Left lung (tissue), 10 donors: ENCODE results near the gene ICAM3. TPM values are rescaled to one million over a fixed set of nuclear protein-coding genes. Genes with fewer than 3 reads are reported as not detected.

ENCODE experiments used
- ATAC-seq: fragments of 200-7000 bp; cut with Tn5 transposase; one replicate; pipeline ENCODE4 v1.9.1; 2020; ENCODE audit warnings: moderate library complexity
- DNase-seq, 4 donors: peaks; one replicate each; pipeline ENCODE4 v3.0.0-alpha.2; 2013 to 2020
- H3K27ac ChIP-seq, 2 donors: fragments of 200-600 bp; sonication (generic) in 1 of 2; one replicate each; pipeline versions ENCODE4 v1.5.0 to v1.8.0; 2020 to 2021
- H3K27me3 ChIP-seq, 2 donors: fragments of 200-600 bp; sonication (generic) in 1 of 2; one replicate each; pipeline versions ENCODE4 v1.5.0 to v1.8.0; 2020 to 2021
- H3K36me3 ChIP-seq, 2 donors: fragments of 200-600 bp; sonication (generic) in 1 of 2; one replicate each; pipeline versions ENCODE4 v1.5.0 to v1.8.0; 2020 to 2021
- H3K4me1 ChIP-seq, 2 donors: fragments of 200-600 bp; one replicate each; pipeline ENCODE4 v1.8.0; 2021
- H3K4me3 ChIP-seq, 2 donors: fragments of 200-600 bp; sonication (generic) in 1 of 2; one replicate each; pipeline versions ENCODE4 v1.5.0 to v1.8.0; 2020 to 2021; ENCODE audit warnings: mild to moderate bottlenecking in 1 of 2
- H3K9me3 ChIP-seq, 2 donors: fragments of 200-600 bp; sonication (generic) in 1 of 2; one replicate each; pipeline versions ENCODE4 v1.5.0 to v1.8.0; 2020 to 2021
- CTCF ChIP-seq, 2 donors: fragments of 200-600 bp; sonication (generic) in 1 of 2; IDR thresholded peaks; one replicate each; pipeline versions ENCODE4 v1.5.0 to v1.8.0; 2021; ENCODE audit warnings: antibody characterized with exemption in 2 of 2
- intact Hi-C, 2 donors: fragments of 100-400 bp; cut with DNase I; formaldehyde crosslinking; loops; one replicate each; pipeline versions ENCODE4 v1.11.2 to v1.14.2; 2022
- polyA plus RNA-seq, 6 donors: library from polyadenylated mRNA; unstranded; fragments of 120-200 nt; gene quantifications; one replicate each; pipeline ENCODE4 v1.2.1, GENCODE V29; 2013; ENCODE audit not compliant: insufficient read length in 6 of 6
- total RNA-seq, 2 donors: library from RNA; stranded (reverse); fragmentation: NEBNext Ultra II Directional; extraction: Animal tissue kit (Norgen Biotek cat#: 25700); gene quantifications; one replicate each; pipeline ENCODE4 v1.2.1, GENCODE V29; 2021
- donor health status: DM: no; HTN: yes; CAD: no.
- donor health status: DM: no; HTN: no; CAD: no.

Gene ICAM3
- total and polyA plus RNA-seq, 8 donors: 8.8 to 44.8 (median 11.7) TPM

- Histone ChIP-seq H3K27ac (no peak overlapping the region), H3K36me3 (peaks cover 0 to 70% of the 10 kb centered on the region in 2 donors)
Observed at GRCh38 chr19:10317857-10318462, 21.5 kb downstream of the ICAM3 start.

GRCh38 chr19:10317045-10317856, 22.2 kb downstream of the ICAM3 start:
- no peak overlapping the region for H3K27ac ChIP-seq
- no peaks in the 10 kb centered on the region for H3K9me3 ChIP-seq
- intact Hi-C loops: no loop called here
- TF ChIP-seq CTCF (IDR thresholded peaks at IDR 0.05): no peak
- H3K36me3 ChIP-seq: peaks cover 0 to 63% of the 10 kb centered on the region in 2 donors
- no peaks in the 10 kb centered on the region for H3K27me3 ChIP-seq
- peaks cover 4 to 19% of the 10 kb centered on the region in 2 donors for H3K4me1 ChIP-seq
- ATAC-seq: no peak
- no peak for DNase-seq
- no peak overlapping the region for H3K4me3 ChIP-seq

More at GRCh38 chr19:10317857-10318462, 21.5 kb downstream of the ICAM3 start:
- no peak overlapping the region for H3K4me3 ChIP-seq
- no peaks in the 10 kb centered on the region for H3K27me3 ChIP-seq
- no peak for TF ChIP-seq CTCF (IDR thresholded peaks at IDR 0.05)
- no peaks in the 10 kb centered on the region for H3K9me3 ChIP-seq
- DNase-seq: no peak
- no peak for ATAC-seq
- intact Hi-C loops: no loop called here
- peaks cover 4 to 19% of the 10 kb centered on the region in 2 donors for H3K4me1 ChIP-seq

- Histone ChIP-seq H3K4me3 (peak overlapping the region in 1 of 2 donors; percentile 94), H3K9me3 (no peaks in the 10 kb centered on the region), H3K27me3 (no peaks in the 10 kb centered on the region), H3K27ac (peak overlapping the region in 1 of 2 donors; percentile 41), H3K36me3 (peaks cover 0 to 55% of the 10 kb centered on the region in 2 donors), H3K4me1 (peaks cover 4 to 19% of the 10 kb centered on the region in 2 donors)
- no peak for TF ChIP-seq CTCF (IDR thresholded peaks at IDR 0.05)
- ATAC-seq: peak; percentile 7
- intact Hi-C loops: no loop called here
- DNase-seq: no peak
Observed at GRCh38 chr19:10316229-10317044, 23.0 kb downstream of the ICAM3 start.

GRCh38 chr19:10315335-10316214, 23.8 kb downstream of the ICAM3 start, which contains the start of gene FDX2:
TSS of gene FDX2 (minus strand) at chr19:10316015. CDS start at chr19:10315996, 19 bp downstream.
- TF ChIP-seq CTCF (IDR thresholded peaks at IDR 0.05): no peak
- no peaks in the 10 kb centered on the region for H3K27me3 ChIP-seq
- H3K9me3 ChIP-seq: no peaks in the 10 kb centered on the region
- ATAC-seq (peak; percentile 92), DNase-seq (peak; percentile 79 to 97 (median 88))
- H3K4me1 ChIP-seq: peaks cover 4 to 19% of the 10 kb centered on the region in 2 donors
- peaks cover 0 to 51% of the 10 kb centered on the region in 2 donors for H3K36me3 ChIP-seq
- H3K4me3 ChIP-seq: peak within 1 kb of the TSS; percentile 92 to 94
- peak within 1 kb of the TSS; percentile 13 to 63 for H3K27ac ChIP-seq
- intact Hi-C loops: no loop called here
